Heart right ventricle (tissue), 16 donors: Measurements from ENCODE around the gene LRRC42. TPM values are rescaled to one million over a fixed set of nuclear protein-coding genes. Genes with fewer than 3 reads are reported as not detected.
A peak's percentile ranks its signal among the peaks of the same experiment; 100 is the strongest.

Source experiments
- ATAC-seq, 8 donors: fragments of 200-7000 bp; cut with Tn5 transposase; one replicate each; pipeline ENCODE4 v1.9.1; 2020; ENCODE audit warnings: mild to moderate bottlenecking in 8 of 8, moderate library complexity in 8 of 8, moderate number of reproducible peaks in 1 of 8
- DNase-seq, 2 donors: peaks; one replicate each; pipeline ENCODE4 v3.0.0-alpha.2; 2020
- H3K27ac ChIP-seq, 10 donors: fragments of 200-600 bp; sonication (generic) in 2 of 10; one replicate each; pipeline versions ENCODE4 v1.5.0 to v1.8.0; 2020 to 2022; ENCODE audit warnings: mild to moderate bottlenecking in 3 of 10
- H3K27me3 ChIP-seq, 7 donors: fragments of 200-600 bp; one replicate each; pipeline ENCODE4 v1.8.0; 2021 to 2022; ENCODE audit warnings: mild to moderate bottlenecking in 2 of 7
- H3K36me3 ChIP-seq, 9 donors: fragments of 200-600 bp; sonication (generic) in 1 of 9; one replicate each; pipeline versions ENCODE4 v1.5.0 to v1.8.0; 2020 to 2022; ENCODE audit warnings: mild to moderate bottlenecking in 2 of 9
- H3K4me1 ChIP-seq, 9 donors: fragments of 200-600 bp; sonication (generic) in 1 of 9; one replicate each; pipeline versions ENCODE4 v1.5.0 to v1.8.0; 2020 to 2022; ENCODE audit warnings: mild to moderate bottlenecking in 4 of 9
- H3K4me3 ChIP-seq, 10 donors: fragments of 200-600 bp; sonication (generic) in 2 of 10; one replicate each; pipeline versions ENCODE4 v1.5.0 to v1.8.0; 2020 to 2022; ENCODE audit warnings: mild to moderate bottlenecking in 7 of 10, moderate library complexity in 2 of 10
- H3K9me3 ChIP-seq, 11 donors: fragments of 200-600 bp in 10 of 11; sonication (generic) in 2 of 11; one replicate each; pipeline versions ENCODE4 v1.5.0 to v1.8.0; 2013 to 2022; ENCODE audit warnings: mild to moderate bottlenecking in 2 of 11, control low read depth in 1 of 11, moderate library complexity in 1 of 11
- CTCF ChIP-seq, 9 donors: fragments of 200-600 bp; sonication (generic) in 2 of 9; IDR thresholded peaks; one replicate each; pipeline versions ENCODE4 v1.5.0 to v1.8.0; 2021 to 2022; ENCODE audit warnings: antibody characterized with exemption in 9 of 9, mild to moderate bottlenecking in 5 of 9, moderate library complexity in 1 of 9
- WGBS, 2 donors: extraction: QIAGEN DNeasy Blood & Tissue Kit; methylation state at CpG; one replicate each; pipeline ENCODE4 v1.1.7; 2013; ENCODE audit warnings: inconsistent platforms in 1 of 2; 5-methylcytosine and 5-hydroxymethylcytosine counted together
- intact Hi-C, 10 donors: fragments of 100-400 bp; cut with DNase I; formaldehyde crosslinking; loops; one replicate each; pipeline versions ENCODE4 v1.11.1 to v1.14.2; 2022
- long read RNA-seq, 3 donors: library from polyadenylated mRNA; unstranded; transcript quantifications; one replicate each; pipeline ENCODE4 v2.0.0, GENCODE V29; 2020 to 2021
- polyA plus RNA-seq, 2 donors: library from polyadenylated mRNA; stranded (reverse); fragments of 200-250 nt; gene quantifications; one replicate each; pipeline ENCODE4 v1.2.3, GENCODE V29; 2013
- total RNA-seq, 10 donors: library from RNA; stranded (reverse); fragmentation: NEBNext Ultra II Directional in 3 of 10; extraction: Animal tissue kit (Norgen Biotek cat#: 25700) in 3 of 10; gene quantifications; one replicate each; pipeline versions ENCODE4 v1.2.1 to v1.2.4, GENCODE V29; 2021 to 2023
- donor health status: Arrhythmogenic right ventricular cardiomyopathy.
- donor health status: ischemic (EF 13 %, LVEDD 7.1; RV severe dilation, severe dysfunction).
- donor health status: healthy with polysubstance abuse.
- donor health status: DM: no; HTN: yes; CAD: no.
- donor health status: DM: no; HTN: no; CAD: no.
- donor health status: ischemic (EF 25% LVEDD 6.9; RV normal size, moderate dysfunction).
- donor health status: ischemic (EF 25% LVEDD 5.7; RV mildly dilated, moderate dysfunction).
- donor health status: healthy.
- donor health status: DM: yes; HTN: yes; CAD: no.
- donor health status: Ischemic cardiomyopathy.
- donor health status: ischemic (EF 35%, LVEDD 5.7; RV mildly dilated, moderate dysfunction).
- donor health status: nonischemic (EF 11% LVEDD 7.7; RV severe dilation, severe dysfunction).
- donor health status: DM: yes; HTN: yes; CAD: no.
- donor health status: PGD.
- donor health status: ischemic (EF 29% LVEDD 5.4; RV normal size, mild dysfunction).
- donor health status: nonischemic (EF 23%, LVEDD 6.1; RV moderate dilation, normal function).

Gene LRRC42
- total RNA-seq (10 to 100 TPM; 10.4 to 16.5 (median 14.8) TPM), polyA plus RNA-seq (10 to 100 TPM in 1 of 2 donors, 1 to 10 TPM in 1; 2.9 to 13.2 TPM)
- long read RNA-seq, donor 1, transcript LRRC42-201 (8 exons, 1,727 nt): major isoform, 7 of 15 reads
- long read RNA-seq, donor 1, partial matches to known transcripts: 3 of 15 reads
- long read RNA-seq, donor 1, other reads (novel, unspliced or antisense): 1 of 15 reads
- long read RNA-seq, donor 2, transcript LRRC42-201 (8 exons, 1,727 nt): major isoform, 8 of 14 reads
- long read RNA-seq, donor 2, partial matches to known transcripts: 0 of 14 reads
- long read RNA-seq, donor 2, other reads (novel, unspliced or antisense): 4 of 14 reads
- long read RNA-seq, donor 3, transcript LRRC42-203 (9 exons, 2,037 nt): major isoform, 16 of 42 reads
- long read RNA-seq, donor 3, transcript LRRC42-201 (8 exons, 1,727 nt): major isoform, 16 of 42 reads
- long read RNA-seq, donor 3, partial matches to known transcripts: 3 of 42 reads
- long read RNA-seq, donor 3, other reads (novel, unspliced or antisense): 7 of 42 reads

DNA sequence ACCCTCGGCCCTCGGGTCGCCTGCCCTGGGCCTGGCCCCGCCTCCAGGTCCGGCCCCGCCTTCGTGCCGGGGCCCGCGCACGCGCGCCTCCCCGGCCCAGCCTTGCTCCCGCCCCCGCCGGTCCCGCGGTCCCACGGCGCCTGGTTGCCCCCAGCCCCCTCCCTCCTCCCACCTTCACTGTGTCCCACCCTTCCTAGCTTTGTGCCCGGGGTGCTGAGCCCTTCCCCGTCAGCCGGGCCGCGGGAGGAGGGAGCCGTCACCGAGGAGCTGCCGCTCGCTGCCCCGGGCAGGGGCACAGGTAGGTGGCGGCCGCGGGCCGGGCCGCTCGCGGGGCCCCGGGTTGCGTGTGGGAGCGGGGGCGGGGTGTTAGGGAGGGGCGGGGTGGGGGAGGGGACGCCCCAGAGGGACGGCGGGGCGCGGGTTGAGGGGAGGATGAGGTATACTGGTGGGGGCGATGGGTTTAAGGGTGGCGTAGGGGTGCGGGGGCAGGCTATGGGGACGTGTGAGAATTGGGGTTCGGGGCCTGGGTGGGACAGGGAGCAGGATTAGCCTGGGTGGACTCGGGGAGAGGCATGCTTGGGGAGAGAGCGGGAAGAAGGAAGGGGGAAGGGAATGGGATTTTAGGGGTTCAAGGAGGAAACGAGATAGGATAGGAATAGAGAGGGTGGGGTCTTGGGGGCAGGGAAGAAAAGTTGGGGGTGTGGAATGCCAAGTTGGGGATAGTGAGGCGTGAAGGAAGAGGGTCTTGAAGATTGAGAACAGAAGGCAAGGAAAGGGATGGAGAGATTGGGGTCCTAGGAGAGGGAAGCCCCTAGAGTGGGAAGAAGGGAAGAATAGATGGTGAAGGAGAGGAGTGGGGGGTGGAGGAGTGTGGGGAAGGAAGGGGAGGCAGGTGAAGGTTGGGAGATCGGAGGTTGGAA lies at the start of gene LRRC42:
LRRC42 (plus strand) TSS at position 99 of the 920 bp plus-strand sequence. CDS start 5,650 bp downstream, outside the sequence.
- ATAC-seq (peak; percentile 84 to 94 (median 90)), DNase-seq (no peak)
- peak in 5 of 9 donors; percentile 10 to 52 (median 41) for TF ChIP-seq CTCF (IDR thresholded peaks at IDR 0.05)
- Histone ChIP-seq H3K27ac (peak within 1 kb of the TSS; percentile 83 to 95 (median 89)), H3K4me3 (peak within 1 kb of the TSS; percentile 59 to 97 (median 87)), H3K4me1 (peaks cover 0 to 52% (median 39%) of the 10 kb centered on the region in 9 donors), H3K36me3 (peaks cover 0 to 14% (median 0%) of the 10 kb centered on the region in 9 donors), H3K9me3 (no peaks in the 10 kb centered on the region), H3K27me3 (no peaks in the 10 kb centered on the region)
- intact Hi-C loops: loop anchor here in 6 of 10 donors (5.0 to 10.0 kb wide), 7 partner anchors 54 to 109 kb away; partner anchors contain the start of genes YIPF1 (in 4 of the 6), TCEANC2 (in 2 of the 6), TMEM59 (in 2 of the 6) and DIO1 (in 1 of the 6)
- WGBS, 2 donors: 2% methylated on average over 45 to 58 of the region's 58 CpGs

DNA sequence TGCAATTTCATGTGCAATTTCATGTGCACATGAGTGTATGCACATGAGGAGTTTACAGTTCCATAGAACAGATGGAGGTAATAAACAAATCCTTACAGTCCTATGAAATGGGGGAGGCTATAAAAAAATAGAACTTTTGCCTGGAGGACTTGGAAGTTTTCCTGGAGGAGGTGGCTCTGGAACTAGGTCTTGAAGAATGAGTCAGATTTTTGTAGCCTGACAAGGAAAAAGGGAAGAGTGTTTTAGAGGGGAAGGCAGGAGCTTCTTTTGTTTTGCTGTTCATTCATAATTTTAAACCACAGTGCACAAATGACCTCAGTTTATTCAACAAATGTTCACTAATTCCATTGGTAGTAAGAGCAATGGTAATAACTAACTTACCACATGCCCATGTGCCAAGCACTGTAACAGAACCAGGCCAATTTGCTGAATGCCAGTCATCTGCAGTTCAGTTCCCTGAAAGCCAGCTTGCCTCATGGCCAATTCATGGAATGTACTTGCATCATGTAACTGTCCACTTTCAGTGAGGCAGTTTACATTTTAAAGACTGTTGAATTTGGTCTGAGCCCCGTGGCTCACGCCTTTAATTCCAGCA lies 49.4 kb upstream of the LRRC42 start:
- Histone ChIP-seq H3K4me3 (no peak overlapping the region), H3K4me1 (peaks cover 0 to 49% (median 7%) of the 10 kb centered on the region in 9 donors), H3K27ac (peak overlapping the region in 1 of 10 donors; percentile 16), H3K36me3 (no peaks in the 10 kb centered on the region), H3K9me3 (no peaks in the 10 kb centered on the region), H3K27me3 (no peaks in the 10 kb centered on the region)
- WGBS, 2 donors: 83 to 95% methylated on average over 2 of the region's 2 CpGs
- intact Hi-C loops: no loop called here
- DNase-seq: no peak
- no peak for ATAC-seq
- TF ChIP-seq CTCF (IDR thresholded peaks at IDR 0.05): no peak

DNA sequence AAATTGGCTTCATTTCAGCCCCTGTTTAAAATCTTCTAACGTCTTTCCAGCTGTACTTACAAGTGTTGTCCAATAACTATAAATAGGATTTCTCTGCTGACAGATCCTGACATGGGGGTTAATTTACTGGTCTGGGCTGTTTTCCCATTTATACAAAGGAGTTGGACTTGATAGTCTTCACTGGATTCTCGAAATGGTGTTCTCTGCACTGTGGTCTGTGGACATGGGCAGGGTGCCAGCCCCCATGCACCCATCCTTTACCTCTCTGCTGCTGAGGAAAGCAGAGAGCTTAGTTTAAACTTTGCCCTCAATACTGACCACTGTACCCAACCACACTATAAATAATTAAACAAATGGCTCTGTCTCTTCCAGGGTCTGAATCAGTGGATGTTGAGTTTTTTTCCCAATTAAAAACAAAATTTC lies 46.9 kb upstream of the LRRC42 start:
- DNase-seq (peak in 1 of 2 donors; percentile 20), ATAC-seq (peak in 6 of 8 donors; percentile 25 to 67 (median 48))
- Histone ChIP-seq H3K27ac (no peak overlapping the region), H3K27me3 (no peaks in the 10 kb centered on the region), H3K9me3 (no peaks in the 10 kb centered on the region), H3K36me3 (no peaks in the 10 kb centered on the region), H3K4me3 (peak overlapping the region in 1 of 10 donors; percentile 2), H3K4me1 (peaks cover 0 to 33% (median 7%) of the 10 kb centered on the region in 9 donors)
- no peak for TF ChIP-seq CTCF (IDR thresholded peaks at IDR 0.05)
- intact Hi-C loops: no loop called here
- whole genome bisulfite sequencing, 2 donors: 2 to 3% methylated on average over 2 of the region's 2 CpGs
